ENCODE data around the gene AK8.

The AK8 gene

GRCh38 chr9:132887181-132888120 is 9.4 kb upstream of the AK8 start:
- FAIRE-seq, result no peak

- no peak for FAIRE-seq
Measured at GRCh38 chr9:132886334-132886725, 8.2 kb upstream of the AK8 start.

- FAIRE-seq, result no peak
Measured at GRCh38 chr9:132885720-132886333, 7.7 kb upstream of the AK8 start.

- no peak for FAIRE-seq
Measured at GRCh38 chr9:132883349-132884294, 5.5 kb upstream of the AK8 start.

- FAIRE-seq, result no peak
Measured at GRCh38 chr9:132882616-132883015, 4.5 kb upstream of the AK8 start.

GRCh38 chr9:132881826-132882225 is 3.7 kb upstream of the AK8 start:
- no peak for FAIRE-seq

- no peak for FAIRE-seq
Measured at GRCh38 chr9:132880324-132880661, 2.2 kb upstream of the AK8 start.

- no peak for FAIRE-seq
Measured at GRCh38 chr9:132879457-132880323, 1.6 kb upstream of the AK8 start.

GRCh38 chr9:132878695-132879456 is 792 bp upstream of the AK8 start, which contains the start of gene SPACA9:
TSS of gene SPACA9 (plus strand) at chr9:132878898. CDS start at chr9:132883948, 5,050 bp downstream.
- FAIRE-seq, result no peak

- no peak for FAIRE-seq
Measured at GRCh38 chr9:132877458-132877823, 643 bp downstream of the AK8 start.

GRCh38 chr9:132876849-132877248 is 1.2 kb downstream of the AK8 start:
- no peak for FAIRE-seq

GRCh38 chr9:132875159-132875558 is 2.9 kb downstream of the AK8 start:
- no peak for FAIRE-seq

GRCh38 chr9:132873403-132873802 is 4.7 kb downstream of the AK8 start:
- no peak for FAIRE-seq

- no peak for FAIRE-seq
Measured at GRCh38 chr9:132869266-132869665, 8.8 kb downstream of the AK8 start.

- no peak for FAIRE-seq
Measured at GRCh38 chr9:132866898-132867297, 11.2 kb downstream of the AK8 start.

- FAIRE-seq, result no peak
Measured at GRCh38 chr9:132864691-132865090, 13.4 kb downstream of the AK8 start.

GRCh38 chr9:132864277-132864676 is 13.8 kb downstream of the AK8 start:
- no peak for FAIRE-seq

GRCh38 chr9:132863096-132863495 is 15.0 kb downstream of the AK8 start:
- FAIRE-seq, result no peak

- FAIRE-seq, result no peak
Measured at GRCh38 chr9:132862533-132862932, 15.6 kb downstream of the AK8 start.

- FAIRE-seq, result no peak
Measured at GRCh38 chr9:132861666-132862065, 16.4 kb downstream of the AK8 start.

GRCh38 chr9:132858751-132859150 is 19.3 kb downstream of the AK8 start:
- FAIRE-seq, result no peak
